ENCODE data around the gene LAP3.
A peak's percentile ranks its signal among the peaks of the same experiment; 100 is the strongest.

Gene LAP3

DNA sequence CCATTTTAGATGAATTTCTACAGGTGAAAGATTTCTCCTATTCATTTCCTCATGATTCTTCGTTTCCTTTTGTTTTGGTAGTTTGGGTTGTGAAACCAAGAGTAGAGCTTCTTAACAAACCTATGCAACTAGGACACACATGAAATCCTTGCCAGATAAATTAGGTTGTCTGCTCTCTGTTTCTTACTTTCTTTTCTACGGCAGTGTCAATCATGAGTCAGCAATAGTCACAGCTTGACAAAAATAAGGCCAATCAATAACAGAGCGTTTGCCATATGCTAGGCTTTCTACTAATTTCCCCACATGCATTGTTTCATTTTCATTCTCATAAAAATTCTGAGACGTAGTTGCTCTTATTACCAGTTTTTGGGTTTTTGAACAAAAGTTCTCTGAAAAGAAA, 41.8 kb upstream of the LAP3 start:
- no peak for TF ChIP-seq SIN3A (IDR thresholded peaks at IDR 0.05; ENCODE audit: borderline replicate concordance, insufficient read depth, low read length)
- TF ChIP-seq POLR2AphosphoS5 (IDR thresholded peaks at IDR 0.05; ENCODE audit: low read depth, low read length) = no peak
- TF ChIP-seq FOXP2 (optimal IDR thresholded peaks at IDR 0.05; ENCODE audit: borderline replicate concordance, extremely low read depth, extremely low read length, insufficient read depth) = no peak
- TF ChIP-seq TAF1 (IDR thresholded peaks at IDR 0.05; ENCODE audit: borderline replicate concordance, insufficient read depth, low read length) = no peak
- TF ChIP-seq, protein P1, sequence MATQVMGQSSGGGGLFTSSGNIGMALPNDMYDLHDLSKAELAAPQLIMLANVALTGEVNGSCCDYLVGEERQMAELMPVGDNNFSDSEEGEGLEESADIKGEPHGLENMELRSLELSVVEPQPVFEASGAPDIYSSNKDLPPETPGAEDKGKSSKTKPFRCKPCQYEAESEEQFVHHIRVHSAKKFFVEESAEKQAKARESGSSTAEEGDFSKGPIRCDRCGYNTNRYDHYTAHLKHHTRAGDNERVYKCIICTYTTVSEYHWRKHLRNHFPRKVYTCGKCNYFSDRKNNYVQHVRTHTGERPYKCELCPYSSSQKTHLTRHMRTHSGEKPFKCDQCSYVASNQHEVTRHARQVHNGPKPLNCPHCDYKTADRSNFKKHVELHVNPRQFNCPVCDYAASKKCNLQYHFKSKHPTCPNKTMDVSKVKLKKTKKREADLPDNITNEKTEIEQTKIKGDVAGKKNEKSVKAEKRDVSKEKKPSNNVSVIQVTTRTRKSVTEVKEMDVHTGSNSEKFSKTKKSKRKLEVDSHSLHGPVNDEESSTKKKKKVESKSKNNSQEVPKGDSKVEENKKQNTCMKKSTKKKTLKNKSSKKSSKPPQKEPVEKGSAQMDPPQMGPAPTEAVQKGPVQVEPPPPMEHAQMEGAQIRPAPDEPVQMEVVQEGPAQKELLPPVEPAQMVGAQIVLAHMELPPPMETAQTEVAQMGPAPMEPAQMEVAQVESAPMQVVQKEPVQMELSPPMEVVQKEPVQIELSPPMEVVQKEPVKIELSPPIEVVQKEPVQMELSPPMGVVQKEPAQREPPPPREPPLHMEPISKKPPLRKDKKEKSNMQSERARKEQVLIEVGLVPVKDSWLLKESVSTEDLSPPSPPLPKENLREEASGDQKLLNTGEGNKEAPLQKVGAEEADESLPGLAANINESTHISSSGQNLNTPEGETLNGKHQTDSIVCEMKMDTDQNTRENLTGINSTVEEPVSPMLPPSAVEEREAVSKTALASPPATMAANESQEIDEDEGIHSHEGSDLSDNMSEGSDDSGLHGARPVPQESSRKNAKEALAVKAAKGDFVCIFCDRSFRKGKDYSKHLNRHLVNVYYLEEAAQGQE (IDR thresholded peaks at IDR 0.05; ENCODE audit: insufficient read depth in 1 of 2, low read depth in 2 of 2, low read length in 2 of 2) = no peak

DNA sequence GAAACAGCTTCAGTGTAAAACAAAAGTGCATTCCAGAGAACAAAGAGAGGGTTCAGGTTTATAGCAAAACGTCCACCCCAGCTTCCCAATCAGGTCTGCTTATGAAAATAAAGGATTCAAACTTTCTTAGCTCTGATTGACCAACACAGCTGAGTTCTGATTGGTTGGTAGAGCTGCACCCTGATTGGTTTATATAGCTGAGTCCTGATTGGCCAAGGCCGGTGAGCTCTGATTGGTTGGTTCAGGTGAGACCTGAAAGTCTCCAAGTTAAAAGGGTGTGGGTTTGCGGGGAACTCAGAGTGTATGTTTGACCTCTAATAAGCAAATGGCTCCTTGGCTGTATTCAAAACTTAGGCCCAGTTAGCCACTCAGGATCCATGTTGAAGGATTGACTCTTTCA, 41.1 kb upstream of the LAP3 start:
- TF ChIP-seq FOXP2 (optimal IDR thresholded peaks at IDR 0.05; ENCODE audit: borderline replicate concordance, extremely low read depth, extremely low read length, insufficient read depth) (no peak), POLR2AphosphoS5 (IDR thresholded peaks at IDR 0.05; ENCODE audit: low read depth, low read length) (no peak), SIN3A (IDR thresholded peaks at IDR 0.05; ENCODE audit: borderline replicate concordance, insufficient read depth, low read length) (no peak), TAF1 (IDR thresholded peaks at IDR 0.05; ENCODE audit: borderline replicate concordance, insufficient read depth, low read length) (no peak)
- TF ChIP-seq, protein P1 (IDR thresholded peaks at IDR 0.05; ENCODE audit: insufficient read depth in 1 of 2, low read depth in 2 of 2, low read length in 2 of 2) = no peak

DNA sequence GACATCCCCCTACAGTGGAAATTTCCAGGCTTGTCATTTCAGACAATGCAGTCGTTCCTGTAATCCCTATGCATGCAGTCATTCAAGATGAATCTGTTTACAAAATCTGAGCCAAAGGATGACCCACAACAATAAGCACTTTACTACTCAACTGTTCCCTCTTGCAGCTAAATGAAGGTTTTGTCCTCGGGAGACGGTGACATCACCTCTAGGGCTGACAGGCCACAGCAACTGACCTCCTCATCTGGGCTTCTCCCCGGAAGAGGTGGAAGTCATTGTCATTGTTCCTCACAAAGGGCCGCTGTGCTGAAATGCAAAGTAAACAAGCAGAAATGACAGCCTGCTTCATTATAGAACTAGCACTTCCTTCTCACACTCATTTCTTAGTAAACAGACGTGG, 32.8 kb upstream of the LAP3 start:
- TF ChIP-seq TAF1 (IDR thresholded peaks at IDR 0.05; ENCODE audit: borderline replicate concordance, insufficient read depth, low read length) (no peak), FOXP2 (optimal IDR thresholded peaks at IDR 0.05; ENCODE audit: borderline replicate concordance, extremely low read depth, extremely low read length, insufficient read depth) (peak; percentile 93), SIN3A (IDR thresholded peaks at IDR 0.05; ENCODE audit: borderline replicate concordance, insufficient read depth, low read length) (peak; percentile 69; the same call in 1 of the 2 replicates), POLR2AphosphoS5 (IDR thresholded peaks at IDR 0.05; ENCODE audit: low read depth, low read length) (no peak)
- TF ChIP-seq, protein P1 (IDR thresholded peaks at IDR 0.05; ENCODE audit: insufficient read depth in 1 of 2, low read depth in 2 of 2, low read length in 2 of 2) = 0 out of 4 replicates have a peak, but pooled peaks of 1 of the 2 experiments have one; percentile 11

DNA sequence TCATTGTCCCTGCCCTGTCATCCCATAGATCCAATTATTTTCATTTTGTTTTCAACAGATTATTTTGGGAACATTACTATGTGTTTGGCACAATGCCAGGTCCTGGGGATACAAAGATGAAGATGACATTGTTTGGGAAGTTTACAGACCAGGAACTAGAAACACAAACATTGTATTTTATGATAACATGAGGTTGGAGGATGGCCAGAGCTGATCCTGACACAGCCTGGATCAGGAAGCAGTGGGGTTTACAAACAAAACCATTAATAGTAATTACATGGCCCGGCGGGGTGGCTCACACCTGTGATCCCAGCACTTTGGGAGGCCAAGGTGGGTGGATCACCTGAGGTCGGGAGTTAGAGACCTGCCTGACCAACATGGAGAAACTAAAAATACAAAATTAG, 32.2 kb upstream of the LAP3 start:
- TF ChIP-seq, protein P1 (IDR thresholded peaks at IDR 0.05; ENCODE audit: insufficient read depth in 1 of 2, low read depth in 2 of 2, low read length in 2 of 2) = no peak
- TF ChIP-seq SIN3A (IDR thresholded peaks at IDR 0.05; ENCODE audit: borderline replicate concordance, insufficient read depth, low read length) = 0 out of 2 replicates have a peak, but pooled peaks have one; percentile 18
- no peak for TF ChIP-seq TAF1 (IDR thresholded peaks at IDR 0.05; ENCODE audit: borderline replicate concordance, insufficient read depth, low read length)
- peak; percentile 71 for TF ChIP-seq FOXP2 (optimal IDR thresholded peaks at IDR 0.05; ENCODE audit: borderline replicate concordance, extremely low read depth, extremely low read length, insufficient read depth)

All from PFSK-1 (cell line).